OCI-LY1 (cell line): ENCODE results near the gene EMC10.

ENCODE experiments used
- H2AFZ ChIP-seq: fragments of 200-600 bp; sonication (generic), shearing (Covaris generic); 2 replicates; pipeline ENCODE4 v1.6.0; 2014; ENCODE audit warnings: antibody characterized with exemption, mild to moderate bottlenecking, low read length
- H3F3A ChIP-seq: fragments of 200-600 bp; sonication (generic), shearing (Covaris generic); 2 replicates; pipeline ENCODE4 v1.6.0; 2014; ENCODE audit warnings: mild to moderate bottlenecking, antibody characterized with exemption, low read length, moderate library complexity; ENCODE audit not compliant: insufficient read depth
- H3K27ac ChIP-seq: fragments of 200-600 bp; sonication (generic); 2 replicates; pipeline ENCODE4 v1.5.1; 2014; ENCODE audit warnings: low read length, mixed run types, mild to moderate bottlenecking, low read depth; ENCODE audit not compliant: poor library complexity, severe bottlenecking
- H3K27me3 ChIP-seq: fragments of 200-600 bp; sonication (generic); 2 replicates; pipeline ENCODE4 v1.6.0; 2014; ENCODE audit warnings: antibody characterized with exemption, mild to moderate bottlenecking, low read length, moderate library complexity; ENCODE audit not compliant: insufficient read depth
- H3K36me3 ChIP-seq: fragments of 200-600 bp; sonication (generic); 2 replicates; pipeline ENCODE4 v1.6.1; 2014; ENCODE audit warnings: mild to moderate bottlenecking, antibody characterized with exemption, low read length, moderate library complexity, mixed read lengths; ENCODE audit not compliant: insufficient read depth
- H3K4me1 ChIP-seq: fragments of 200-600 bp; sonication (generic); 2 replicates; pipeline ENCODE4 v1.5.1; 2014; ENCODE audit warnings: mild to moderate bottlenecking, low read length, moderate library complexity; ENCODE audit not compliant: insufficient read depth, severe bottlenecking
- H3K4me2 ChIP-seq: fragments of 200-600 bp; sonication (generic), shearing (Covaris generic); 2 replicates; pipeline ENCODE4 v1.6.1; 2014; ENCODE audit warnings: low read length
- H3K4me3 ChIP-seq: fragments of 200-600 bp; sonication (generic); 2 replicates; pipeline ENCODE4 v1.5.1; 2014; ENCODE audit warnings: low read length, low read depth, mild to moderate bottlenecking, mixed read lengths; ENCODE audit not compliant: poor library complexity, severe bottlenecking
- H3K79me2 ChIP-seq: fragments of 200-600 bp; shearing (Covaris generic); 2 replicates; pipeline ENCODE4 v1.6.1; 2016; ENCODE audit warnings: mixed run types, low read length, mixed read lengths; ENCODE audit not compliant: insufficient read depth
- H3K9ac ChIP-seq: fragments of 200-600 bp; sonication (generic), shearing (Covaris generic); 2 replicates; pipeline ENCODE4 v1.6.1; 2014; ENCODE audit warnings: mild to moderate bottlenecking, low read length, mixed read lengths
- H3K9me2 ChIP-seq: fragments of 200-600 bp; sonication (generic), shearing (Covaris generic); 2 replicates; pipeline ENCODE4 v1.6.1; 2014; ENCODE audit warnings: low read depth, mild to moderate bottlenecking, low read length, mixed read lengths
- H3K9me3 ChIP-seq: fragments of 200-600 bp; shearing (Covaris generic); 2 replicates; pipeline ENCODE4 v1.6.1; 2014; ENCODE audit warnings: low read length, mixed read lengths
- H4K20me1 ChIP-seq: fragments of 200-600 bp; sonication (generic), shearing (Covaris generic); 2 replicates; pipeline ENCODE4 v1.6.0; 2016; ENCODE audit warnings: mild to moderate bottlenecking, low read length; ENCODE audit not compliant: insufficient read depth
- CTCF ChIP-seq: fragments of 200-600 bp; sonication (generic), shearing (Covaris generic); IDR thresholded peaks from 2 replicates; pipeline ENCODE4 v1.5.1; 2017; ENCODE audit warnings: mild to moderate bottlenecking, antibody characterized with exemption, low read length, moderate library complexity, mixed read lengths
- EZH2 ChIP-seq: fragments of 200-600 bp; sonication (generic), shearing (Covaris generic); IDR thresholded peaks from 2 replicates; pipeline ENCODE4 v1.8.0; 2017; ENCODE audit warnings: borderline replicate concordance, mixed run types, mild to moderate bottlenecking, antibody characterized with exemption, low read length, moderate library complexity, mixed read lengths

EMC10 gene

GRCh38 chr19:50515168-50515561 is 38.9 kb downstream of the EMC10 start:
- Histone ChIP-seq H3K9me3 (no peaks in the 10 kb centered on the region), H3K79me2 (no peaks in the 10 kb centered on the region), H2AFZ (no peak overlapping the region), H3K27me3 (no peaks in the 10 kb centered on the region), H3K36me3 (no peaks in the 10 kb centered on the region), H3K4me2 (no peak overlapping the region), H3F3A (no peaks in the 10 kb centered on the region), H3K27ac (no peak overlapping the region), H3K4me1 (peaks cover 14% of the 10 kb centered on the region), H3K9ac (no peak overlapping the region), H4K20me1 (no peaks in the 10 kb centered on the region), H3K4me3 (no peak overlapping the region), H3K9me2 (no peaks in the 10 kb centered on the region)
- TF ChIP-seq CTCF: no peak
- TF ChIP-seq EZH2: no peak

DNA sequence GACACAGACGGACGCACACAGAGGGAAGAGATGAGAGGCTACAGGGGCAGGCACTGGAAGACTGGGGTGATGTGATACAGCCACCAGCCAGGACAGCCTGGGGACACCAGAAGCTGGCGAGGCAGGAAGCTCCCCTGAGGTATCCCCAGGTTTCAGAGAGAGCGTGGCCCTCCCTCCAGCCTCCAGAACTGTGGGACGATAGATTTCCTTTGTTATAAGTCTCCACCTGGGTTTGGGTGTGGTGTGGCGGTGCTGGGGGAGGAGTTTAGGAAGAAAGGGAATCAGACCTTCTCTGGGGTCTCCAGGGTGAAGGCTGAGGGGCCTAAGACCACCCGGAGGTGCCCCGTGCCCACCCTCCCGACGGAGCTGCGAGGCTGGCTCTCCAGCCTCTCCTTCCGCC is 40.1 kb downstream of the EMC10 start:
- TF ChIP-seq EZH2: no peak
- no peak for TF ChIP-seq CTCF
- H3K9ac ChIP-seq: no peak overlapping the region

DNA sequence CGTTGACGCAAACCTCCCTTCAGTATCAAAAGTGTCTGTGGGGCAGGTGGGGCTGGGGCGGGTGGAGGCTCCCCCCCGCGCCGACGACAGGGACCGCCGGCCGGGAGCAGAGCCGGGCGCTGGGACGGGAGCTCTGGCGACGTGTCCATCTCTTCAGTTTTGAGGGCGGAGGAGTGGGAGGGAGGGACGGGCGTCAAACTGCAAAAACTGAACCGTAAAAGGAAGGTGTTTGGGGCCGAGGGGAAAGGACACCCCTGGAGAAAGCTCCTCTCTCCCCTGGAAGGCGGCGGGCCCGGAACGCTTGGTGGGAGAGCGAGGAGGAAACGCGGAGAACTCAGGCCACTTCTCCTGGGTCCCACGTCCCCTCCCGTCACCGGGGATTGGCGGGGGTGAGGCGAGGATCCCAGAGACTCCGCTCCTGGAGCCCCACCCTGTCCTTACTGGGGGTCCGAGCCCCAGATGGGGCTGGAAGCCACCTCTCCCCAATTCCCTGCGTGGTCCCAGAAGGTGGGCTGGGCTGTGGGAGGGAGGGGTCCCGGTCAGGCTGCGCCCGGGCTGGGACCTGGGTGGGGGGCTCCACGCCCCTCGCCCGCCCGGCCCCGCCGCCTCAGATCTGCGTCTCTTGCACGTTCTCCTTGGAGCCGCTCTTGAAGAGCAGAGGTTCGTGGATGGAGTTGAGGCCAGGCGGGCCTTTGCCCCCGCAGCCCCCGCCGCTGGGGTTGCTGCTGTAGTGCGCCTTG is 40.8 kb downstream of the EMC10 start:
- no peaks in the 10 kb centered on the region for H3K36me3 ChIP-seq
- no peak overlapping the region for H3K4me2 ChIP-seq
- H3K27me3 ChIP-seq: no peaks in the 10 kb centered on the region
- no peak overlapping the region for H3K9ac ChIP-seq
- no peak overlapping the region for H3K4me3 ChIP-seq
- H3K9me2 ChIP-seq: no peaks in the 10 kb centered on the region
- H3K27ac ChIP-seq: no peak overlapping the region
- peaks cover under 1% of the 10 kb centered on the region for H3K4me1 ChIP-seq
- TF ChIP-seq EZH2 (no peak), CTCF (no peak)
- H2AFZ ChIP-seq: no peak overlapping the region
- no peaks in the 10 kb centered on the region for H3K9me3 ChIP-seq
- H3F3A ChIP-seq: no peaks in the 10 kb centered on the region
- H4K20me1 ChIP-seq: no peaks in the 10 kb centered on the region
- H3K79me2 ChIP-seq: no peaks in the 10 kb centered on the region

More for the DNA sequence above, 40.1 kb downstream of the EMC10 start:
- H3K4me1 ChIP-seq: peaks cover 7% of the 10 kb centered on the region
- H3K4me3 ChIP-seq: no peak overlapping the region
- H3K27ac ChIP-seq: no peak overlapping the region
- H3K4me2 ChIP-seq: no peak overlapping the region
- no peaks in the 10 kb centered on the region for H4K20me1 ChIP-seq
- no peaks in the 10 kb centered on the region for H3K36me3 ChIP-seq
- no peaks in the 10 kb centered on the region for H3K79me2 ChIP-seq
- H3K9me2 ChIP-seq: no peaks in the 10 kb centered on the region
- no peaks in the 10 kb centered on the region for H3F3A ChIP-seq
- no peak overlapping the region for H2AFZ ChIP-seq
- no peaks in the 10 kb centered on the region for H3K9me3 ChIP-seq
- no peaks in the 10 kb centered on the region for H3K27me3 ChIP-seq
